ENCODE measurements around the gene PDSS2.

Gene PDSS2, protein sequence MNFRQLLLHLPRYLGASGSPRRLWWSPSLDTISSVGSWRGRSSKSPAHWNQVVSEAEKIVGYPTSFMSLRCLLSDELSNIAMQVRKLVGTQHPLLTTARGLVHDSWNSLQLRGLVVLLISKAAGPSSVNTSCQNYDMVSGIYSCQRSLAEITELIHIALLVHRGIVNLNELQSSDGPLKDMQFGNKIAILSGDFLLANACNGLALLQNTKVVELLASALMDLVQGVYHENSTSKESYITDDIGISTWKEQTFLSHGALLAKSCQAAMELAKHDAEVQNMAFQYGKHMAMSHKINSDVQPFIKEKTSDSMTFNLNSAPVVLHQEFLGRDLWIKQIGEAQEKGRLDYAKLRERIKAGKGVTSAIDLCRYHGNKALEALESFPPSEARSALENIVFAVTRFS

GRCh38 chr6:107459283-107460082 lies at the start of gene PDSS2:
Gene PDSS2, minus strand, starts transcription at chr6:107459564. Its CDS starts 279 bp downstream, at chr6:107459285.
- peak; percentile 92 to 96 for DNase-seq (ENCODE audit: low read depth in 1 of 2, low spot score in 1 of 2)

- no peak for DNase-seq (ENCODE audit: low read depth in 1 of 2, low spot score in 1 of 2)
These were observed 46.8 kb upstream of the PDSS2 start for GRCh38 chr6:107506145-107506544.

DNA sequence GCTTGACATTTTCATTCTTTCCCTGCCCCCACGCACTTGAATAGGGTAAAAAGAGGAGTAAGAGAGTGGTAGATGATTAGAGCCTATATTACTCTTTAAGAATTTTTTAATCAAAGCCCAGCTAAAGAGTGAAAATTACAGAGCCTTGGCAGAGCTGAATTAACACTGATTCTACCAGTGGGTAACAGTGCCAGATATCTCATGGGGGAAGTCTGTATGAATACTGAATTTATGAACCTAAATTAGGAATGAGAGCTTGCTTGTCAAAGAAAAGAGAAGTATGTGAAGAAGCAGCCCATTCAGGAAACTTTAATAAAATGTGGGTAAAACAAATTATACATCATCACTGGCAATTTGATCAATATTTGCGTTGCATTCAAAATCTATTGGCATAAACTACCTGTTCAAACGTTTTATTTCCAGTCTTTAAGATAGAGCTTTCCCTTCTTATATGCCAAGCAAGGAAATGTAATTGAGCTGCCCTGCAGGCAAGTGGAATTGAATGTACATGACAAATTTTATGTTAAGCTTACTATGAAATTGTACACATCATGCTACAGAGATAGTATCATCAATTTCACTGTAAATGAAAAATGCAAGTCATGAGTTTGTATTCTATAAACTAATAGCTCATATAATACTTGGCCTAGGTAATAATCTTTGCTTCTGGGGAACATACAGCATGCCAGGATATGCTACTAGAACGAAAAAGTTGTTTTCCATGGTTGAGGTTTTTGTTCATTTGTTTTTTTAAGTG lies 45.1 kb upstream of the PDSS2 start:
- DNase-seq (ENCODE audit: low read depth in 1 of 2, low spot score in 1 of 2) = no peak

GRCh38 chr6:107496892-107497684 lies 37.7 kb upstream of the PDSS2 start:
- no peak for DNase-seq (ENCODE audit: low read depth in 1 of 2, low spot score in 1 of 2)

GRCh38 chr6:107495971-107496370 lies 36.6 kb upstream of the PDSS2 start:
- no peak for DNase-seq (ENCODE audit: low read depth in 1 of 2, low spot score in 1 of 2)

DNA sequence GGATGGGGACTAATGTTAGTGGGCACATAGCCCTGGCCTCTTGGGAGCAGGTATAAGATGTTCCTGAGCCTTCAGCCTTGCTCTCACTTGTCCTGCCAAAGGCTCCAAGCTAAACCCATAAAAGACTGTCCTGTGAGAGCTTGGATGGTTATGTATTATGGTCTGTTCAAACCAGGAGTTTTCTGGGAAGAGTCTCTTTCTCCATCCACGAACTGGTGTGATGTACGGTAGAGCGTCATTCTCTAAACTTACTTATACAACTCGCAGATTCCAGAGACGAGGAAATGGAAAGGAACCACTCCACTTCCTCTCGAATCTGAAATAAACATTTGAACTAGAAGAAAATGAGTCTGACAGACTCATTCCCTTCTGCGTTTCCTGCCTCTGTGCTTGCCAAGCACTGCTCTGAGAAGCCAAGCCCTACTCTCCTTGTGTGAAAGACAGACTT lies 35.9 kb upstream of the PDSS2 start:
- DNase-seq (ENCODE audit: low read depth in 1 of 2, low spot score in 1 of 2) = no peak

DNA sequence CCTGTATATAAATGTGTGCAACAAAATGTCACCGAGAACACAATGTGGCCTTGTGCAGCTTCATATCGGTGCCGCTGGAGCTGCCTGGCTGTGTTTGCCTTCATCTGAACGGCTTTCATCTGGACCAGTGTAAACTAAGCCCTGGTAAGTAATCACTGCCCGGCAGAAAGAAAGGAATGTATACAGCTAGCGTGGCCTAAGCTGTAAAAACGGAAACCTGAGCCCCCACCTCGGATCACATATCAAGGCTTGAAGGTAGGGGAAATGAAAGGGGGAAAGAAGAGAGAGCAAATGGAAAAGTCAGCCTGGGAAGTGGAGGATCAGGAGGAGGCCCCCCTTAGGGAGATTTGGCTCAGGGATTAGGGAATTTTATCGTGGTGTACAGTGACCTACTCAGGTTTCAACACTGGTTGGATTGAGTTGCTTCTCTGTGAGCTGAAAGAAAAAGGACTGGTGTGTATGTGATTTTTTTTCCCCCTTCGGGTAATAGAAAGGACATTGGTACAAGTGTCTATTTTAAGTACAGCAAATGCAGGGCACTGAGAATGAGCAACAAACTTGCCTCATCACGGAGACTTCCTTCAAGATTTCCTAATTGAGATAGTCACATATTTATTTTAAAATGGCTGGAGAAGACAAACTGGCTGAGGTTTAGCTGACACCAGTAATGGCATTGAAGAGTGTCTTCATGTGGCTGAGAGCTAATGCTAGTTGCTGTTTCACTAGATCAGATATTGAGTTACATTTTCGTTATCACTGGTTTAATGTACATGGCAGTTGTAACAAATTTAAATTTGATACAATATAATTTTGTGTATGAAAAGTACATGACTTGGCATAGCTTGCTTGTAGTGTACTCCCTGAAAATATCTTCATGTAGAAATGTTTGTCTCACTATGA lies 34.0 kb upstream of the PDSS2 start:
- DNase-seq (ENCODE audit: low read depth in 1 of 2, low spot score in 1 of 2) = no peak

- DNase-seq (ENCODE audit: low read depth in 1 of 2, low spot score in 1 of 2) = no peak
These were observed 32.6 kb upstream of the PDSS2 start for GRCh38 chr6:107491760-107492660.

- peak in 1 of 2 donors; percentile 3 for DNase-seq (ENCODE audit: low read depth in 1 of 2, low spot score in 1 of 2)
These were observed 31.8 kb upstream of the PDSS2 start for GRCh38 chr6:107491138-107491609.

- DNase-seq (ENCODE audit: low read depth in 1 of 2, low spot score in 1 of 2) = no peak
These were observed 31.3 kb upstream of the PDSS2 start for GRCh38 chr6:107490566-107491137.

- peak; percentile 9 to 12 for DNase-seq (ENCODE audit: low read depth in 1 of 2, low spot score in 1 of 2)
These were observed 30.5 kb upstream of the PDSS2 start, which contains the start of gene SOBP for GRCh38 chr6:107489636-107490565. Gene SOBP, plus strand, starts transcription at chr6:107490117. Its CDS starts 500 bp downstream, at chr6:107490617.

DNA sequence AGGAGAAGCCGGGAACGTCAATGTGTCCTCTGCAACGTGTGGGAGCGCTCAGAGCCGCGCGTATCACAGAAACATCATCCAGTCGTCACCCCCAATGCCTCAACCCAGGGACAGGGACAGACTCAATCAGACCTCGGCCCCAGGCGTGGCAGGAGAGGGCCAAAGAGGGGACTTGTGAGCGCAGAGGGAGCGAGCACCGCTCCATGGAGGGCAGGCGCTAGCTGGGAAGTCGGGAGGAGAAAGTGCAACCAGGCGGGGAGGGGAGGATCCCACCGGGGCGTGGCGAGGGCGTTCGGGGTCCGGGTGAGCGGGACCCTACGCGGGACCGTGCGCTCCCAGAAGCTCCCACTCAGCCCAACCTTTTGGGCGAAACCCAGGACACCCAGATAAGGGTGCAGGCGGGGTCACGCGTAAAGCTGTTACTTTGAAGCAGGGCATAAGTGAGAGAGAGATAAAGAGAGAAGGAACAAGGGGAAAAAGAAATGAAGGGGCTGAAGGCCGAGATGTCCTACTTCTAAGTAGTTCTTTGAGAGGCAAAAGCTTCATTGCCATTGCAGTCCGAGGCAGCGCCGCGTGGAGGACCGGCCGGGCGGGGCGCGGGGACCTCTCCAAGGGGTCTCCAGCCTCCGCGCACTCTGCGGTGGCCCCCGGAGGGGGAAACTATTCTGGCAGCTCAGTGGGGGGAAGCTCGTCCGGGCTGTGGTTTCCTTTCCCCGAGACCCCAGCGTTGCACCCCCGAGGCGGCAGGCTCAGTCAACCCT lies 29.7 kb upstream of the PDSS2 start:
- peak in 1 of 2 donors; percentile 2 for DNase-seq (ENCODE audit: low read depth in 1 of 2, low spot score in 1 of 2)

DNA sequence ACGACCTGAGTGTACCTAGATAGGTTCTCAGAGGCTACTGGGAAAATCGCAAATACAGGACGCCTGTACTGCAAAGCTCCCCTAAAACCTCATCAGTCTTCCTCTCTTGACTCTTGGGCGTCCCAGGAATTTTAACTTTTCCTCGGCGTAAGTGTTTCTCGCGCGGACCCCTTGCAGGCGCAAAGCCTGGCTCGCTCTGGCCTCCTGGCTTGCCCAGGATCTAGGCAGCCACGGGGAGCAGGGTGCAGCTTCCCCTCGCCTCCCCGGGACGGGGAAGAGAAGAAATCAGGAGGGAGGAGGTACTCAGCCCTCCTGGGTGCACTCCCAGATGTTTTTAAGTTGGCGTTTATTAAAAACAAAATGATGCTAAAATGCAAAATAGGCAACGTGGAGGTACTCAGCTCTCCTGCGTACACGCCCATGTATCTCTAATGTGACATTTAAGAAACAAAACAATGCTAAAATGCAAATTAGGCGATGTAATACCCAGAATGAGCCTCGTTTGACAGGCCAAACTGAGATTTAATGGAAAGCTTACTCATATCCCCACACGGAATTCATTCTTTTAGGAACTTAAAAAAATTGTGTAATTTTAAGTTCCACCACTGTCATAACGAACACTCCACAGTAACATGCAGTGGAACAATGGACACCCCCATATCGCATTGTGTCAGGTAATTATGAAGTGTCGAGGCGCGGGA lies 29.0 kb upstream of the PDSS2 start:
- DNase-seq (ENCODE audit: low read depth in 1 of 2, low spot score in 1 of 2) = no peak

GRCh38 chr6:107485157-107485556 lies 25.8 kb upstream of the PDSS2 start:
- no peak for DNase-seq (ENCODE audit: low read depth in 1 of 2, low spot score in 1 of 2)

GRCh38 chr6:107479089-107479690 lies 19.8 kb upstream of the PDSS2 start:
- DNase-seq (ENCODE audit: low read depth in 1 of 2, low spot score in 1 of 2) = no peak

Data from activated CD4-positive, alpha-beta T cell treated with anti-CD3 and anti-CD28 coated beads, Interleukin-2, amount 50 U/mL, for 24 hours (primary cell).